Central memory CD4-positive, alpha-beta T cell (primary cell): Measurements from ENCODE around the gene CLEC5A.
"Not testable (repeated sequence)": the region's sequence is repeated elsewhere in the genome, so short reads cannot be mapped to it uniquely, and the experiment has no call there.

Experiments used
- DNase-seq: peaks from one replicate; pipeline ENCODE4 v3.0.0; 2022
- total RNA-seq, 3 experiments: gene quantifications; one replicate each; lab custom pipeline; 2026; lab: John Stamatoyannopoulos, UW

Gene CLEC5A
- total RNA-seq, result 0 reads per million in 3 experiments

GRCh38 chr7:141946796-141947195, at the start of gene CLEC5A:
Gene CLEC5A (minus strand): TSS chr7:141946974. CDS start chr7:141946292, 682 bp downstream.
- no peak for DNase-seq

- no peak for DNase-seq
Observed at GRCh38 chr7:141993354-141993753, 46.6 kb upstream of the CLEC5A start.

- no peak for DNase-seq
Observed at GRCh38 chr7:141992688-141993087, 45.9 kb upstream of the CLEC5A start.

- DNase-seq, result no peak
Observed at GRCh38 chr7:141992156-141992555, 45.4 kb upstream of the CLEC5A start.

GRCh38 chr7:141991140-141991539, 44.4 kb upstream of the CLEC5A start:
- DNase-seq, result no peak

- DNase-seq, result no peak
Observed at GRCh38 chr7:141990011-141990725, 43.4 kb upstream of the CLEC5A start.

- not testable (repeated sequence) for DNase-seq
Observed at GRCh38 chr7:141987803-141988202, 41.0 kb upstream of the CLEC5A start.

GRCh38 chr7:141986923-141987322, 40.1 kb upstream of the CLEC5A start:
- no peak for DNase-seq

- not testable (repeated sequence) for DNase-seq
Observed at GRCh38 chr7:141985926-141986325, 39.2 kb upstream of the CLEC5A start.

GRCh38 chr7:141979568-141979967, 32.8 kb upstream of the CLEC5A start:
- DNase-seq, result no peak

- no peak for DNase-seq
Observed at GRCh38 chr7:141978351-141978750, 31.6 kb upstream of the CLEC5A start.

GRCh38 chr7:141976524-141977245, 29.9 kb upstream of the CLEC5A start:
- DNase-seq, result no peak

- DNase-seq, result peak; percentile 45
Observed at GRCh38 chr7:141975806-141976523, 29.2 kb upstream of the CLEC5A start.

- DNase-seq, result no peak
Observed at GRCh38 chr7:141974831-141975230, 28.1 kb upstream of the CLEC5A start.

GRCh38 chr7:141973673-141974072, 26.9 kb upstream of the CLEC5A start, which contains the start of gene TAS2R38:
Gene TAS2R38 (minus strand): TSS chr7:141973773. CDS start chr7:141973689, 84 bp downstream.
- no peak for DNase-seq

GRCh38 chr7:141960687-141961422, 14.1 kb upstream of the CLEC5A start:
- DNase-seq, result no peak

- DNase-seq, result no peak
Observed at GRCh38 chr7:141956084-141956483, 9.3 kb upstream of the CLEC5A start.

- no peak for DNase-seq
Observed at GRCh38 chr7:141954334-141954733, 7.6 kb upstream of the CLEC5A start.

GRCh38 chr7:141952461-141952860, 5.7 kb upstream of the CLEC5A start:
- DNase-seq, result no peak

GRCh38 chr7:141950806-141951205, 4.0 kb upstream of the CLEC5A start:
- DNase-seq, result no peak

- DNase-seq, result no peak
Observed at GRCh38 chr7:141949911-141950310, 3.1 kb upstream of the CLEC5A start.

- no peak for DNase-seq
Observed at GRCh38 chr7:141949451-141949850, 2.7 kb upstream of the CLEC5A start.

GRCh38 chr7:141949021-141949420, 2.2 kb upstream of the CLEC5A start:
- no peak for DNase-seq
